MV-4-11 (cell line): ENCODE data around the gene PLIN5.

ENCODE experiments used
- DNase-seq: peaks from one replicate; lab custom pipeline; 2025; lab: John Stamatoyannopoulos, UW

The PLIN5 gene

GRCh38 chr19:4522291-4523002, 12.6 kb downstream of the PLIN5 start:
- no peak for DNase-seq

- no peak for DNase-seq
Measured at GRCh38 chr19:4521888-4522242, 13.2 kb downstream of the PLIN5 start.

- no peak for DNase-seq
Measured at GRCh38 chr19:4521170-4521887, 13.7 kb downstream of the PLIN5 start.

- no peak for DNase-seq
Measured at GRCh38 chr19:4519521-4520277, 15.3 kb downstream of the PLIN5 start.

GRCh38 chr19:4519172-4519496, 15.9 kb downstream of the PLIN5 start:
- no peak for DNase-seq

- DNase-seq: no peak
Measured at GRCh38 chr19:4518345-4519171, 16.5 kb downstream of the PLIN5 start, which contains the start of gene PLIN4. TSS of gene PLIN4 (minus strand) at chr19:4518486. CDS start at chr19:4518272, 214 bp downstream.

GRCh38 chr19:4517451-4518057, 17.5 kb downstream of the PLIN5 start:
- no peak for DNase-seq

- no peak for DNase-seq
Measured at GRCh38 chr19:4516939-4517300, 18.1 kb downstream of the PLIN5 start.

GRCh38 chr19:4516199-4516938, 18.7 kb downstream of the PLIN5 start:
- no peak for DNase-seq

- no peak for DNase-seq
Measured at GRCh38 chr19:4515732-4516131, 19.3 kb downstream of the PLIN5 start.

- DNase-seq: no peak
Measured at GRCh38 chr19:4513248-4513647, 21.8 kb downstream of the PLIN5 start.

- no peak for DNase-seq
Measured at GRCh38 chr19:4512070-4512469, 23.0 kb downstream of the PLIN5 start.

- DNase-seq: no peak
Measured at GRCh38 chr19:4511300-4512054, 23.5 kb downstream of the PLIN5 start.

GRCh38 chr19:4510435-4511255, 24.4 kb downstream of the PLIN5 start:
- DNase-seq: no peak

GRCh38 chr19:4508698-4509097, 26.3 kb downstream of the PLIN5 start:
- DNase-seq: no peak

GRCh38 chr19:4507804-4508203, 27.2 kb downstream of the PLIN5 start:
- DNase-seq: no peak

GRCh38 chr19:4507150-4507452, 27.9 kb downstream of the PLIN5 start:
- no peak for DNase-seq

- DNase-seq: peak; percentile 87
Measured at GRCh38 chr19:4506449-4507149, 28.4 kb downstream of the PLIN5 start.
